NCI-H146 treated with DMSO at 0.1 percent for 48 hours (cell line): ENCODE results near the gene DPPA2.

Experiments
- DNase-seq: peaks from one replicate; lab custom pipeline; 2025; ENCODE audit not compliant: unreplicated experiment; lab: John Stamatoyannopoulos, UW

Gene DPPA2

DNA sequence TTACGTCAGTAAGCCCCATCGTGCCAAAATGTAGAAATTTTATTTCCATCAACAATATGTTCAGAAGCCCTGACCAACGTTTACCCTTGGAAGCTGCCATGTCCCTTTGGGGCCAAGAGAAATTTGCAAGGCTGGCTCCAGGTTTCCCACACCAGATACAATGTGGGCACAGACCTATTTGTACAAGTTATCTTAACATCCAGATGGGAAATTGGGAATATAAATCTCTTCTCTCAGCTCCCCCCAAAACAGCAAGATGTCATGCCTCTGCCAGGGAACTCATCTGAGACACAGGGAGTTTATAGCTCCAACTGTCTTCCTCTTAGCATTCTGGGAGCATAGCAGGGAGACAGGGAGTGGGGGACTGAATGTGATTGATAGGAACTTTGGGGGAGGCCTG is 9.3 kb upstream of the DPPA2 start:
- no peak for DNase-seq

DNA sequence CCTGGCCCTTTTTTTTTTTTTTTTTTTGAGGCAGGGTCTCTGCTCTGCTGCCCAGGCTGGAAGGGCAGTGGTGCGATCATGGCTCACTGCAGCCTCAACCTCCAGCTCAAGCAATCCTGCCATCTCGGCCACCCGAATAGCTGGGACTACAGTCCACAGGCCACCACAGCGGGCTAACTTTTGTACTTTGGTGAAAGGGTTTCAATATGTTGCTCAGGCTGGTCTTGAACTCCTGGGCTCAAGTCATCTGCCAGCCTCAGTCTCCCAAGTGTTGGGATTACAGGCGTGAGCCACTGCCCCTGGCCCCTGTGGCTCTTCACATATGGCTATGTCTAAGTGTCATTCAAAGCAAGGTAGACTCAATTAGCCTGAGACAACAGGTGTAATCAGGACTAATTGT is 8.8 kb upstream of the DPPA2 start:
- no peak for DNase-seq

DNA sequence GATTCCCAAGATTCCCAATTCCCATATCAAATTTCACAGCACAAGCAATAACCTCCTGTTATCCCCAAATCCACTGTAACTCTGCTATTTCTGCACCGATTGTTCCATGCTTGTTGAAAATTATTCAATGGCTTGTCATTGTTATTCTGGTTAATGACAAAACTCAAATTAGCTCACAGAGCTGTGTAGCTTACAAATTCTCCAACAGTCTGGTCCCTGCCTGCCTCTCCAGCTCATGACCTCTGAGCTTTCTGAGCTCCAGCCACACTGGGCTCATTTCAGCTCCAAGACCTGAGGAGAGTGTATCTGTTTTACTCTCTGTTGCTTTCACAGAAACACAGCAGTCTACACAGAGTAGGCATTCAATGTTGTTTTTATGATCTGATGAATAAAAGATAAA is 3.3 kb downstream of the DPPA2 start:
- no peak for DNase-seq

GRCh38 chr3:109297496-109297895 is 18.8 kb downstream of the DPPA2 start:
- DNase-seq: no peak

DNA sequence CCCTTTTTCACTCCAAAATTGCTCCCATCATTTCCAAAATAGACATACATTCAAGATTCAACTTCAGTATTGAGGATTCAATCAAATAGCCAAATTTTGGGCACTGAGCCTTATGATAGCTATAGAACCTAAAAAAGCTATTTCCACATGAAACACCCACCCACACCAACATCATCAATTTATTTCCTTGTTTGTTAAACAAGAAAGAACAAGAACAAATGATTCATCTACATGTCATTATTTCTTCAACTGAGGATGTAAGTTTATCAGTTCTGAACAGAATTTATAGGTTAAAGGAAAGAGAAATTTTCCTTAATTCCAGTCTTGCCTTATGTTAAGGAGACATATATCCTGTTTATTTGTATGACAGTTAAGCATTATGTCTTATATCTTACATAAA is 32.2 kb downstream of the DPPA2 start:
- no peak for DNase-seq

DNA sequence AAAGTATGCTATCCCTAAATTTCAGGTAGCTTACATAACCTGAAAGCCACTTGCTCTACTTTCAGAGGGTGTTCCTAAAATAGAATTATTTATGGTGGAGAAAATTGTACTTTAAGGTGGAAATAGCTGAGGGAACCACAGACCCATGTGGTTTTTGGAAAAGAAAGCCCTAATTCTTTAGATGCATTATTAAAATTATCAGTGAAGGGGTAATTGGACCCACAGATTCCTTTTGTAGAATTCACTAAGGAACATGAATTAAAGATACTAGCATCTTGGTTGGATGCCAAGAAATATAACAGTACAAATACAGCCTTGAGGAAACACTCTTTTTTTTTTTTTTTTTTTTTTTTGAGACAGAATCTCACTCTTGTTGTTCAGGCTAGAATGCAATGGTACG is 37.8 kb downstream of the DPPA2 start:
- no peak for DNase-seq

DNA sequence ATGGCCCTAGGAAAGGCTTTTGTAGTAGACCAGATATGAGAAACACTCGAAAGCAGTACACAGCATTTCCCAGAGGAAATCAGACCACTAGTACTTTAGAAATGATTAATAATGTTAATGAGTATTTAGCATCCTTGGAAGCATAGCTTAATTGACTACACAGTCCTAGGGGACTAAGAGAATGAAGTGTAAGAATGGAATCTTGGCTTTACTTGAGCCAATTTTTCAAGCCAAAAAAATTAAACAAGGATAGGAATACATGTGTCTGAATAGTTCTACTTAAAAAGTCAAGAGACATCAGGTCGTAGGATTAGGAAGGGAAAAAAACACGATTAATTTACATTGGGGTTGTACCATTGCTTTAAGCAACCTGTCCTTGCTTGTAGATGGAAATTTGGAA is 38.2 kb downstream of the DPPA2 start:
- no peak for DNase-seq

DNA sequence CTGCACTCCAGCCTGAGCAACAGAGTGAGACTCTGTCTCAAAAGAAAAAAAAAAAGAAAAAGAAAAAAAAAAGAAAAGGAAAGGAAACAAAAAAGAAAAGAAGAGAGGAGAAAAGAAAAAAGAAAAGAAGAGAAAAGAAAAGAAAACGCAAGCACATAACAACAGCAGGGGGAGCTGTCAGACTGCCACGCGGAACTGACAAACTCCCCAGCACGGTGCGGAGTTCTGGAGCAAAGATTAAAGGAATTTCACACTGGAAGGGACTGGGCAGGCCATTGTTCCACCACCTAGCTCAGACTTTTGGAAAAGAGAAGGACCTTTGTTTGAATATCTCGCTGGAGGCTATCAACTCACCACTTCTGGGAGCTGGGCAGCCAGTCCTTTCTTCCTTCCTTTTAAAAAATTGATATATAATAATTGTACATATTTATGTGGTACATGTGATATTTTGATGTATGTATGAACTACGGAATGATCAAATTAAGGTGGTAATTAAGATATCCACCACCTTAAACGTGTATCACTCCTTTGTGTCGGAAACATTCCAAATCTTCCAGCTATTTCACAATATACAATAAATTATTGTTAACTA is 40.5 kb downstream of the DPPA2 start:
- no peak for DNase-seq

- DNase-seq: no peak
Measured at GRCh38 chr3:109270779-109271178, 45.5 kb downstream of the DPPA2 start.

GRCh38 chr3:109269577-109270275 is 46.6 kb downstream of the DPPA2 start:
- no peak for DNase-seq

DNA sequence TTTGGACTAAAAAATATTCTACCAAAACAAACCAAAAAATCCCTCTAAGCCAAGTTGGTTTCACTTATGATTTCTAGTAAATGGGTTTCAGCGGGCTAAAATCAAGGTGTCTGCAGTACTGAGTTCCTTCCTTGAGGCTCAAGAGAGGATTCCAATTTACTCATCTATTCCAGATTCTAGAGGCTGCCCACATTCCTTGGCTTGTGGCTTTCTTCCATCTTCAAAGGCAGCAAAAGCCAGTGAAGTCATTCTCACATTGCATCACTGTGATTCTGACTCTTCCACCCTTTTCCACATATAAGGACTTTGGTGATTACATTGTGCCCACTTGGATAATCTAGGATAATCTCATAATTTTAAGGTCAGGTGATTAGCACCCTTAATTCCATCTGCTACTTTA is 48.1 kb downstream of the DPPA2 start:
- DNase-seq: no peak

DNA sequence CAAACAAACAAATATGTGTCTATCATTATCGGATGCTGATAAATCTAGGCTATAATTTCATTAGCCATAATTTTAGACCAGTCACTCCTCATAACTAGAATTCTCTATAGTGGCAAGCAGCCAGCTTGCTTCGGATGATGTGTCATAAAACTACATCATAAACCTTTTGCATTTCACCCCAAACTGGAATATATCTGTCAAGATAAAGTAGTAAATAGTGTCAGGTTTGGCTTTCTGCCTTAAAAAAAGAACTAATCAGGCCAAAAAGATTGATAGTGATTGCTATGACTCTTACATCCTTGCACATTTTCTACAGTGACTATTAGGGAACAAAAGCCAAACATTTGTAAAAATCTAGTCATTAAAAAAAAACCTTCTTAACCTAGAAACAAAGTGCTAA is 51.0 kb downstream of the DPPA2 start:
- DNase-seq: no peak

GRCh38 chr3:109257269-109257668 is 59.0 kb downstream of the DPPA2 start:
- no peak for DNase-seq

GRCh38 chr3:109254770-109255169 is 61.5 kb downstream of the DPPA2 start:
- DNase-seq: no peak

DNA sequence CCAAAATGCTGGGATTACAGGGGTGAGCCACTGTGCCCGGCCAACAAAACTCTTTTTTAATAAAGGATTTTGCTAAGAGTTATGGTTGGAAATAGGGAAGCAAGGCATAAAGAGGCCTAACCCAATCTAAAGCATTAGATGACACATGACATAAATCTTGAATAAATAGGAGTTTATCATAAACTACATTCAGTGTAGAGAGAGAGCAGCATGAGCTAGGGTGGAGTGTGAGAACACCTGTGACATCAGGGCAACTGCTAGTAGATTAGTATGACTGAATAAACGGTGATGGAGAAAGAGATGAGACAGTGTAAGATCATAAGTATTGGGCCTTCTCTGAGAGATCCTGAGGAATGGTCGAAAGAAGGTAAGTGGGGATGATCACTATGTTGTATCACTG is 63.7 kb downstream of the DPPA2 start:
- DNase-seq: no peak
